CD8-positive, alpha-beta memory T cell (primary cell): Measurements from ENCODE around the gene SASH1. TPM values are rescaled to one million over a fixed set of nuclear protein-coding genes. Genes with fewer than 3 reads are reported as not detected.
"Not testable (repeated sequence)": the region's sequence is repeated elsewhere in the genome, so short reads cannot be mapped to it uniquely, and the experiment has no call there.

Experiments used
- CTCF ChIA-PET: fragments of 350-600 bp; sonication (Branson Sonifier 250); formaldehyde crosslinking; loops from one replicate; lab custom pipeline; 2021; ENCODE audit warnings: antibody characterized with exemption; lab: Charles Lee
- POLR2A ChIA-PET: fragments of 350-600 bp; sonication (Branson Sonifier 250); formaldehyde crosslinking; loops from one replicate; lab custom pipeline; 2021; ENCODE audit warnings: antibody characterized with exemption; lab: Charles Lee
- DNase-seq, 5 donors: peaks; one replicate each; pipeline versions ENCODE4 v3.0.0 to v3.0.0-alpha.2; 2020 to 2022; ENCODE audit warnings: mixed read lengths in 1 of 5
- H3K27ac ChIP-seq: one replicate; pipeline ENCODE4 v1.7.0; 2013; ENCODE audit warnings: low read depth, mild to moderate bottlenecking, low read length, moderate library complexity
- H3K27me3 ChIP-seq: 2 replicates; pipeline ENCODE4 v1.7.0; 2013; ENCODE audit warnings: low read length, mild to moderate bottlenecking; ENCODE audit not compliant: insufficient read depth, poor library complexity, severe bottlenecking
- H3K36me3 ChIP-seq: 2 replicates; pipeline ENCODE4 v1.7.0; 2013; ENCODE audit warnings: mild to moderate bottlenecking, low read length, moderate library complexity; ENCODE audit not compliant: insufficient read depth
- H3K4me1 ChIP-seq: 2 replicates; pipeline ENCODE4 v1.7.0; 2013; ENCODE audit warnings: mild to moderate bottlenecking, low read length, moderate library complexity; ENCODE audit not compliant: insufficient read depth
- H3K4me3 ChIP-seq: 2 replicates; pipeline ENCODE4 v1.7.0; 2013; ENCODE audit warnings: mild to moderate bottlenecking, low read length
- H3K9me3 ChIP-seq: 2 replicates; pipeline ENCODE4 v1.7.0; 2013; ENCODE audit warnings: mild to moderate bottlenecking, low read length
- H3K27ac Mint-ChIP-seq, 8 donors: one replicate each; pipeline ENCODE4 v1.8.0; 2020 to 2021; ENCODE audit warnings: mixed read lengths in 8 of 8, mild to moderate bottlenecking in 6 of 8, inconsistent platforms in 3 of 8, moderate library complexity in 3 of 8
- H3K27me3 Mint-ChIP-seq, 2 donors: one replicate each; pipeline ENCODE4 v1.8.0; 2020 to 2021; ENCODE audit warnings: mixed read lengths in 2 of 2, mild to moderate bottlenecking in 1 of 2, moderate library complexity in 1 of 2
- H3K36me3 Mint-ChIP-seq, 3 donors: one replicate each; pipeline ENCODE4 v1.8.0; 2020 to 2021; ENCODE audit warnings: mixed read lengths in 3 of 3, inconsistent platforms in 1 of 3, mild to moderate bottlenecking in 1 of 3
- H3K4me1 Mint-ChIP-seq, 3 donors: one replicate each; pipeline ENCODE4 v1.8.0; 2020 to 2021; ENCODE audit warnings: mixed read lengths in 3 of 3, inconsistent platforms in 1 of 3, mild to moderate bottlenecking in 1 of 3
- H3K4me3 Mint-ChIP-seq, 7 donors: one replicate each; pipeline ENCODE4 v1.8.0; 2020 to 2021; ENCODE audit warnings: mixed read lengths in 7 of 7, mild to moderate bottlenecking in 6 of 7, moderate library complexity in 4 of 7, inconsistent platforms in 2 of 7
- H3K9me3 Mint-ChIP-seq, 5 donors: one replicate each; pipeline ENCODE4 v1.8.0; 2020 to 2022; ENCODE audit warnings: mixed read lengths in 5 of 5, mild to moderate bottlenecking in 3 of 5, moderate library complexity in 2 of 5, inconsistent platforms in 1 of 5
- polyA plus RNA-seq: library from polyadenylated mRNA; unstranded; fragments of 300-500 nt; fragmentation: Illumina TruSeq; gene quantifications from one replicate; pipeline ENCODE4 v1.2.3, GENCODE V29; 2021
- total RNA-seq, 2 experiments: library from RNA; stranded (reverse); gene quantifications; one replicate each; pipeline ENCODE4 v1.2.3, GENCODE V29; 2021

Gene SASH1
- total and polyA plus RNA-seq, 3 experiments from 2014 or later = 0.72 to 0.95 TPM; not detected in 1

- ChIA-PET CTCF (no interaction called here), POLR2A (no interaction called here)
- Mint-ChIP-seq H3K4me1 (no peaks in the 10 kb centered on the region), H3K4me3 (no peak overlapping the region), H3K27ac (no peak overlapping the region), H3K9me3 (peaks cover 2 to 10% (median 3%) of the 10 kb centered on the region in 5 donors), H3K27me3 (peaks cover 0 to 7% of the 10 kb centered on the region in 2 donors), H3K36me3 (no peaks in the 10 kb centered on the region)
- Histone ChIP-seq H3K27me3 (no peaks in the 10 kb centered on the region), H3K9me3 (no peaks in the 10 kb centered on the region), H3K4me3 (no peak overlapping the region), H3K36me3 (no peaks in the 10 kb centered on the region), H3K27ac (no peak overlapping the region), H3K4me1 (no peaks in the 10 kb centered on the region)
- DNase-seq = no peak
These were observed 37.5 kb downstream of the SASH1 start for GRCh38 chr6:148379966-148380713.

GRCh38 chr6:148382051-148382450 is 39.4 kb downstream of the SASH1 start:
- H3K27ac Mint-ChIP-seq, H3K27me3 Mint-ChIP-seq, H3K9me3 Mint-ChIP-seq, H3K27me3 ChIP-seq, H3K4me1 ChIP-seq, DNase-seq, H3K36me3 ChIP-seq, H3K4me3 Mint-ChIP-seq, CTCF ChIA-PET, POLR2A ChIA-PET, H3K27ac ChIP-seq, H3K4me1 Mint-ChIP-seq, H3K36me3 Mint-ChIP-seq, H3K9me3 ChIP-seq, H3K4me3 ChIP-seq: not testable (repeated sequence)

GRCh38 chr6:148382861-148383260 is 40.2 kb downstream of the SASH1 start:
- no peak for DNase-seq
- no peaks in the 10 kb centered on the region for H3K9me3 ChIP-seq
- CTCF ChIA-PET = interaction anchor here (1.2 kb wide), 1 partner anchor 29 kb away, joined by 3 read pairs; no protein-coding TSS in a partner anchor

GRCh38 chr6:148383658-148384368 is 41.2 kb downstream of the SASH1 start:
- CTCF ChIA-PET = interaction anchor here (1.2 kb wide), 1 partner anchor 30 kb away, joined by 3 read pairs; no protein-coding TSS in a partner anchor
- H3K9me3 Mint-ChIP-seq = no peaks in the 10 kb centered on the region
- Histone ChIP-seq H3K9me3 (no peaks in the 10 kb centered on the region), H3K27ac (no peak overlapping the region), H3K27me3 (no peaks in the 10 kb centered on the region), H3K4me1 (no peaks in the 10 kb centered on the region), H3K4me3 (no peak overlapping the region), H3K36me3 (no peaks in the 10 kb centered on the region)
- H3K4me3 Mint-ChIP-seq = no peak overlapping the region
- H3K27ac Mint-ChIP-seq = no peak overlapping the region
- POLR2A ChIA-PET = no interaction called here
- no peak for DNase-seq
- no peaks in the 10 kb centered on the region for H3K36me3 Mint-ChIP-seq
- H3K4me1 Mint-ChIP-seq = no peaks in the 10 kb centered on the region
- peaks cover 3 to 10% of the 10 kb centered on the region in 2 donors for H3K27me3 Mint-ChIP-seq

More at GRCh38 chr6:148382861-148383260, 40.2 kb downstream of the SASH1 start:
- no peaks in the 10 kb centered on the region for H3K36me3 Mint-ChIP-seq
- no peak overlapping the region for H3K4me3 ChIP-seq
- no peak overlapping the region for H3K27ac Mint-ChIP-seq
- no peak overlapping the region for H3K27ac ChIP-seq
- H3K4me1 ChIP-seq = no peaks in the 10 kb centered on the region
- H3K27me3 ChIP-seq = no peaks in the 10 kb centered on the region
- H3K4me3 Mint-ChIP-seq = no peak overlapping the region
- no peaks in the 10 kb centered on the region for H3K4me1 Mint-ChIP-seq
- POLR2A ChIA-PET = no interaction called here
- H3K27me3 Mint-ChIP-seq = peaks cover 0 to 4% of the 10 kb centered on the region in 2 donors
- no peaks in the 10 kb centered on the region for H3K9me3 Mint-ChIP-seq
- H3K36me3 ChIP-seq = no peaks in the 10 kb centered on the region

GRCh38 chr6:148385379-148385778 is 42.7 kb downstream of the SASH1 start:
- no peak overlapping the region for H3K4me3 ChIP-seq
- H3K27me3 ChIP-seq = no peaks in the 10 kb centered on the region
- ChIA-PET POLR2A (no interaction called here), CTCF (no interaction called here)
- H3K27ac ChIP-seq = no peak overlapping the region
- Mint-ChIP-seq H3K27me3 (peaks cover 3 to 13% of the 10 kb centered on the region in 2 donors), H3K36me3 (no peaks in the 10 kb centered on the region), H3K4me1 (no peaks in the 10 kb centered on the region), H3K27ac (no peak overlapping the region), H3K4me3 (no peak overlapping the region), H3K9me3 (no peaks in the 10 kb centered on the region)
- no peaks in the 10 kb centered on the region for H3K36me3 ChIP-seq
- no peak for DNase-seq
- H3K4me1 ChIP-seq = no peaks in the 10 kb centered on the region
- H3K9me3 ChIP-seq = no peaks in the 10 kb centered on the region

- CTCF ChIA-PET = no interaction called here
- no peak for DNase-seq
These were observed 45.9 kb downstream of the SASH1 start for GRCh38 chr6:148388521-148388920.

GRCh38 chr6:148389086-148389485 is 46.4 kb downstream of the SASH1 start:
- H3K4me1 ChIP-seq = no peaks in the 10 kb centered on the region
- H3K27ac ChIP-seq = no peak overlapping the region
- H3K27ac Mint-ChIP-seq = no peak overlapping the region
- no peaks in the 10 kb centered on the region for H3K9me3 Mint-ChIP-seq
- DNase-seq = no peak
- no peak overlapping the region for H3K4me3 ChIP-seq
- no peaks in the 10 kb centered on the region for H3K36me3 ChIP-seq
- no peak overlapping the region for H3K4me3 Mint-ChIP-seq
- no peaks in the 10 kb centered on the region for H3K27me3 ChIP-seq
- no peaks in the 10 kb centered on the region for H3K9me3 ChIP-seq
- ChIA-PET POLR2A (no interaction called here), CTCF (no interaction called here)
- H3K4me1 Mint-ChIP-seq = no peaks in the 10 kb centered on the region
- H3K27me3 Mint-ChIP-seq = peaks cover 7 to 21% of the 10 kb centered on the region in 2 donors
- no peaks in the 10 kb centered on the region for H3K36me3 Mint-ChIP-seq

More at GRCh38 chr6:148388521-148388920, 45.9 kb downstream of the SASH1 start:
- Mint-ChIP-seq H3K4me3 (no peak overlapping the region), H3K4me1 (no peaks in the 10 kb centered on the region), H3K36me3 (no peaks in the 10 kb centered on the region), H3K27ac (no peak overlapping the region), H3K9me3 (no peaks in the 10 kb centered on the region), H3K27me3 (peaks cover 5 to 19% of the 10 kb centered on the region in 2 donors)
- H3K27me3 ChIP-seq = no peaks in the 10 kb centered on the region
- POLR2A ChIA-PET = no interaction called here
- no peaks in the 10 kb centered on the region for H3K9me3 ChIP-seq
- no peak overlapping the region for H3K4me3 ChIP-seq
- H3K36me3 ChIP-seq = no peaks in the 10 kb centered on the region
- no peak overlapping the region for H3K27ac ChIP-seq
- no peaks in the 10 kb centered on the region for H3K4me1 ChIP-seq

GRCh38 chr6:148389917-148390316 is 47.3 kb downstream of the SASH1 start:
- POLR2A ChIA-PET = no interaction called here

More at GRCh38 chr6:148389917-148390316, 47.3 kb downstream of the SASH1 start:
- H3K27me3 Mint-ChIP-seq = peaks cover 7 to 27% of the 10 kb centered on the region in 2 donors
- peaks cover 0 to 2% (median 0%) of the 10 kb centered on the region in 5 donors for H3K9me3 Mint-ChIP-seq
- no peak overlapping the region for H3K4me3 ChIP-seq
- no peaks in the 10 kb centered on the region for H3K36me3 ChIP-seq
- DNase-seq = no peak
- H3K4me3 Mint-ChIP-seq = no peak overlapping the region
- no peaks in the 10 kb centered on the region for H3K4me1 Mint-ChIP-seq
- no peaks in the 10 kb centered on the region for H3K9me3 ChIP-seq
- no peak overlapping the region for H3K27ac ChIP-seq
- CTCF ChIA-PET = no interaction called here
- no peaks in the 10 kb centered on the region for H3K27me3 ChIP-seq
- no peak overlapping the region for H3K27ac Mint-ChIP-seq
- H3K36me3 Mint-ChIP-seq = no peaks in the 10 kb centered on the region
- no peaks in the 10 kb centered on the region for H3K4me1 ChIP-seq
